GM18498 (cell line): ENCODE measurements around the gene EPHA4.

ENCODE experiments used
- ATAC-seq: cut with Tn5 transposase; IDR thresholded peaks from one replicate; pipeline ENCODE4 v1.9.1; 2021; ENCODE audit warnings: mild to moderate bottlenecking, moderate library complexity; ENCODE audit not compliant: unreplicated experiment

Gene EPHA4

DNA sequence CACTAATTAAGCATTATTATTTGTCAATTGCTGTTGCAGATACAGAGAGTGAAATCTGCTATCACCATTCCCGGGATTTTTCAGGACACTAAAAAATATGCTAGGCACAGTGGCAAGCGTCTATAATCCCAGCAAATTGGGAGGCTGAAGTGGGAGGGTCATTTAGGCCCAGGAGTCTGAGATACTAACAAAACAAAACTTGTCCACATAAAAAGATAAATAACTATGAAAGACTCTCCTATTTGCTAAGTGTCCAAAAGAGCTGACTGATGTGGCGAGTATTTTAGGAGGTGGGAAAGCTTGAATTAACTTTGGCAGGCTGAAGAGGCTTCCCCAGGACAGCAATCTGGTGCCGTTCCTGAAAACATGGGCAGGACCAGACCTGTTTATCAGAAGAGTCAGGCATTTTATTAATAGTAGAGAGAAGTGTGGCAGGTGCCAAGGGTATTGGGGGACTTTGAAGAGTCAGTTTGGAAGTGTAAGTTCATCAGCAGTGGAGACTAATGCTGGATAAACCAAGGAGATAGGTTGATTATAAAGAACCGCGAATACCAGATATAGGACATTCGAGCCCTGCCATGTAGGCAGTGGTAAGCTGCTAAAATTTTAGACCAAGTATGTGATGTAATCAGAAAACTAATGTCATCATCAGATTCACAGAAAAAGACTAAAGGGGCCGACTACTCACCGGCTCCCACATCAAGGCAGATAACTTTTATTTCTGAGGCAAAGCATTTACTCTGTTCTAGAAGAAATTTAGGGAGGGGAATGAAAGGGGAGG lies 201.8 kb downstream of the EPHA4 start:
- no peak for ATAC-seq
